GM12874 (cell line): ENCODE data around the gene BMP6.

Source experiments
- TF ChIP-seq, protein P1 (sequence below): IDR thresholded peaks from 2 replicates; pipeline ENCODE4 v1.5.1; 2011; ENCODE audit warnings: low read depth, mild to moderate bottlenecking, control low read depth, low read length, moderate library complexity; ENCODE audit not compliant: insufficient read depth

The BMP6 gene

DNA sequence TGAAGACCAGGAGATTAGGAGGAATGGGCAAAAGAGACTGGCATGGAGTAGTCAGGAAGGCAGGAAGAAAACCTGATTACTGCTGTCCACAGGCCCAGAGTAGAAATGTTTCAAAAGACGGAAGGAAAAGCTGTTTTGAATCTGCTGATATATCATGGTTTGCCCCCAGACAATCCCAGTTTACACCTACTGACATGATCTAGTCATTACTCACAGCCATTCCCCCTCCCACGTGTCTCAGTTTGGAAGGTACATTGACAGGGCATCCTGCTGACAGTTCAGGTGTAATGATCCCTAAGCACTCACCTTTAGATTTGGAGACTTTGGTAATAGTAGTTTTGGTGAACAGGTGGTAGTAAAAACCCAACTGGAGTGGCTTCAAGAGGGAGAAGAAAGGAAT lies 194.5 kb downstream of the BMP6 start:
- TF ChIP-seq, protein P1, sequence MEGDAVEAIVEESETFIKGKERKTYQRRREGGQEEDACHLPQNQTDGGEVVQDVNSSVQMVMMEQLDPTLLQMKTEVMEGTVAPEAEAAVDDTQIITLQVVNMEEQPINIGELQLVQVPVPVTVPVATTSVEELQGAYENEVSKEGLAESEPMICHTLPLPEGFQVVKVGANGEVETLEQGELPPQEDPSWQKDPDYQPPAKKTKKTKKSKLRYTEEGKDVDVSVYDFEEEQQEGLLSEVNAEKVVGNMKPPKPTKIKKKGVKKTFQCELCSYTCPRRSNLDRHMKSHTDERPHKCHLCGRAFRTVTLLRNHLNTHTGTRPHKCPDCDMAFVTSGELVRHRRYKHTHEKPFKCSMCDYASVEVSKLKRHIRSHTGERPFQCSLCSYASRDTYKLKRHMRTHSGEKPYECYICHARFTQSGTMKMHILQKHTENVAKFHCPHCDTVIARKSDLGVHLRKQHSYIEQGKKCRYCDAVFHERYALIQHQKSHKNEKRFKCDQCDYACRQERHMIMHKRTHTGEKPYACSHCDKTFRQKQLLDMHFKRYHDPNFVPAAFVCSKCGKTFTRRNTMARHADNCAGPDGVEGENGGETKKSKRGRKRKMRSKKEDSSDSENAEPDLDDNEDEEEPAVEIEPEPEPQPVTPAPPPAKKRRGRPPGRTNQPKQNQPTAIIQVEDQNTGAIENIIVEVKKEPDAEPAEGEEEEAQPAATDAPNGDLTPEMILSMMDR, result no peak

DNA sequence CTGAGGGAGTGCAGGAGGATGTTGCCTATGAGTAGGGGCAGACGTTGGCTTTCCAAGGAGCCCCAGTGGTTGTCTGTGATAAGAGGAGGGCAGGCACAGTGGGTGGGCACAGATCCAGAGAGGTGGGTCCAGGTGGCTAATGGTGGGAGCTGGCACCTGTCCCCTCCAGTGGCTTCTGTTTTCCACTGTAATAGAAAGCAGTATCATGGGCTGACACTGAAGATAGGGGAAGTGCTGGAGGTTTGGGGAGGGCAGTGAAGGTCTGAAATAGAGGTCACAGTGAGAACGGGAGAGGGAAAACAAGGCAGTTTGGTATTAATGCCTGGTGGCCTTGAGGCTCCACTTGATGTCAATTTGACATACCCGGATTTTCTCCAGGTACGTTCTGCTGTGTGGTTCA lies 195.1 kb downstream of the BMP6 start:
- TF ChIP-seq, protein P1, result no peak

DNA sequence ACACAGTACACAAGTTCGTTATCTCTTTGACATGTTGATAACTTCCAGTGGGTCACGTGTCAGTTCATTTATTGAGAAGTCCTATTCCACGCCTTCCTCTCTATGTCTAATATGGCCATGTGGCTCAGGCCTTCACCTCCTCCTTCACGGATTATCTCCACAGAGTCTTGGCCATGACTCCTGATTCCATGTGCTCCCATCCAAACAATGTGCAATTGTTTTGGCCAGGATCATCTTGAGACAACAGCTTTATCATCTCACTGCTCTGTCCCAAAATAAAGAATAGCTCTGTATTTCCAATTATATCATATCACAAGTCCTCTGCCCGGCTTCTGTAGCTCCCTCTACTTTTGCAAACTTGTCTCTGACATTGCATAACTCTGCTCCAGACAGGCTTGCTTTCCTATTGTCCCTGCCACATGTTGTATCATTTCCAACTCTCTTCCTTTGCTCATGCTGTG lies 195.8 kb downstream of the BMP6 start:
- TF ChIP-seq, protein P1, result no peak

DNA sequence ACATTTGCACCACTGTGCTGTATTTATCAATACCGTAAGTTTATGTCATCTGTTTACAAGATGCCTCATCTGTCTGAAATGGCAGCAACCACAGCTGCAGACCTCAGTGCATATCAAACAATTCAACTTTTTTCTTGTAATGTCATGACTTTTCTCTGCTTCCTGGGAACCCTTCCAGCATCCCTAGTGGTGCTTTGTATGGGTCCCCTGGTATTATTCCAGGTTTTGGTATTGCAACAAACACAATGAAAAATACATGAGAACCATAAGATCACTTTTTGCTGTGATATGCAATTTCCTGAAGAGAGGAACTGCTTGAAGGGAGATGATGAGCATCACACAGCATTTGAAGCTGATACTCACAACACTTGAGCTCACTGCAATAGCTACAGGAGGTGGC lies 196.7 kb downstream of the BMP6 start:
- TF ChIP-seq, protein P1, result no peak

DNA sequence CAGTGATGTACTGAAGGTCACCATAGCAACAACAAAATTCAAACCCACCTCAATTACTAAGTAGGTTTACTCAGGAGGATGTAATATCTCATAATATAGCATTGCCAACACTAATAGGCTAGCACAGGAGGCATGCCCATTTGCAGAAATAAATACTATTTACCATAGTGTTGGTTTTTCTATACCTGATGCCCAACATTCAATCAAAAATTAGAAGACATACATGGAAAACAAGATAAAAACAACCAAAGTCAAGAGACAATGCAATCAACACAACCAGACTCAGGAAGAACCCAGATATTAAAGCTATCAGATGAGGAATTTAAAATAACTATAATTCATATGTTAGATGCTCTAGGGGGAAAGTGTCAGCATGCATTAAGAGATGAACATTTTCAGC lies 199.0 kb downstream of the BMP6 start:
- TF ChIP-seq, protein P1, result no peak
